Thymus (tissue), 11 donors: ENCODE results near the gene C3orf52. TPM values are rescaled to one million over a fixed set of nuclear protein-coding genes. Genes with fewer than 3 reads are reported as not detected.
"Not testable (repeated sequence)": the region's sequence is repeated elsewhere in the genome, so short reads cannot be mapped to it uniquely, and the experiment has no call there.

Source experiments
- DNase-seq, 9 donors: peaks; one replicate each; pipeline ENCODE4 v3.0.0-alpha.2; 2013; ENCODE audit warnings: low spot score in 9 of 9, low read depth in 6 of 9, missing footprints in 1 of 9
- H3K27ac ChIP-seq, 2 donors: one replicate each; pipeline ENCODE4 v1.5.1; 2013; ENCODE audit warnings: control low read depth in 1 of 2, low read depth in 1 of 2, low read length in 1 of 2, mild to moderate bottlenecking in 1 of 2, moderate library complexity in 1 of 2
- H3K27me3 ChIP-seq, 2 donors: one replicate each; pipeline ENCODE4 v1.5.1; 2013; ENCODE audit warnings: low read length in 1 of 2; ENCODE audit not compliant: control insufficient read depth in 2 of 2, insufficient read depth in 1 of 2
- H3K36me3 ChIP-seq, 2 donors: one replicate each; pipeline ENCODE4 v1.5.1; 2013; ENCODE audit warnings: low read length in 1 of 2, mild to moderate bottlenecking in 1 of 2, moderate library complexity in 1 of 2; ENCODE audit not compliant: control insufficient read depth in 2 of 2, insufficient read depth in 2 of 2
- H3K4me1 ChIP-seq, 2 donors: one replicate each; pipeline ENCODE4 v1.5.1; 2013; ENCODE audit warnings: low read length in 2 of 2; ENCODE audit not compliant: control insufficient read depth in 2 of 2, insufficient read depth in 2 of 2
- H3K4me3 ChIP-seq, 2 donors: one replicate each; pipeline ENCODE4 v1.5.1; 2013; ENCODE audit warnings: low read length in 2 of 2, control low read depth in 1 of 2, mild to moderate bottlenecking in 1 of 2
- H3K9me3 ChIP-seq, 2 donors: one replicate each; pipeline ENCODE4 v1.5.1; 2013; ENCODE audit warnings: low read length in 1 of 2, mild to moderate bottlenecking in 1 of 2; ENCODE audit not compliant: control insufficient read depth in 2 of 2, insufficient read depth in 1 of 2
- WGBS: extraction: QIAGEN DNeasy Blood & Tissue Kit; methylation state at CpG from one replicate; pipeline ENCODE4 v1.1.7; 2013; 5-methylcytosine and 5-hydroxymethylcytosine counted together
- polyA plus RNA-seq: library from polyadenylated mRNA; stranded (reverse); fragments of 200-250 nt; gene quantifications from one replicate; pipeline ENCODE4 v1.2.3, GENCODE V29; 2013
- total RNA-seq: library from RNA; stranded (reverse); fragments of 120-200 nt; gene quantifications from one replicate; pipeline ENCODE4 v1.2.4, GENCODE V29; 2013
- donor health status: healthy.

Gene C3orf52
- total and polyA plus RNA-seq, 2 donors = 5.8 to 9.9 TPM

- peaks cover 3 to 4% of the 10 kb centered on the region in 2 donors for H3K4me1 ChIP-seq
- H3K36me3 ChIP-seq = no peaks in the 10 kb centered on the region
- no peak overlapping the region for H3K27ac ChIP-seq
- DNase-seq = no peak
- WGBS = 93% methylated on average over 8 of the region's 8 CpGs
- H3K9me3 ChIP-seq = peaks cover 0 to 3% of the 10 kb centered on the region in 2 donors
- H3K27me3 ChIP-seq = no peaks in the 10 kb centered on the region
- no peak overlapping the region for H3K4me3 ChIP-seq
Observed at GRCh38 chr3:112048911-112049310, 37.3 kb upstream of the C3orf52 start.

DNA sequence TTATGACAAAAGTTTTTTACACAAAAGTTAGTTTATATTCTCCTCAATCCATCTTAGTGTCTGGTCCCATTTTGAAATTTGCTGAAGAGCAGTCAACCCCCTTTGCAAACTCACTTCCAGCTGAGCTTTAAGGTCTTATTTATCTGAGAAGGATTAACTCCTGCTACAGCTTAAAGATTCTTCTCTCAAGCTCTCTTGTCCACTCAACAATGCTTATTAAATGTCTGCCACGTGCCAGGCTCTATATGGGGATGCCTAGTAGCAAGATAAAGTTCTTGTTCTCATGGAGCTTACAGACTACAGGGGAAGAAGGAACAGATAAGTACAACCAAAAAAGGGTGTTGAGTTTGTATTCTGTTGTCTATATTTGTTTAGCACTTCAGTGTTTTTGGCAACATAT lies 33.0 kb upstream of the C3orf52 start:
- peaks cover 0 to 2% of the 10 kb centered on the region in 2 donors for H3K4me1 ChIP-seq
- 93% methylated on average over 1 of the region's 1 CpG for WGBS

DNA sequence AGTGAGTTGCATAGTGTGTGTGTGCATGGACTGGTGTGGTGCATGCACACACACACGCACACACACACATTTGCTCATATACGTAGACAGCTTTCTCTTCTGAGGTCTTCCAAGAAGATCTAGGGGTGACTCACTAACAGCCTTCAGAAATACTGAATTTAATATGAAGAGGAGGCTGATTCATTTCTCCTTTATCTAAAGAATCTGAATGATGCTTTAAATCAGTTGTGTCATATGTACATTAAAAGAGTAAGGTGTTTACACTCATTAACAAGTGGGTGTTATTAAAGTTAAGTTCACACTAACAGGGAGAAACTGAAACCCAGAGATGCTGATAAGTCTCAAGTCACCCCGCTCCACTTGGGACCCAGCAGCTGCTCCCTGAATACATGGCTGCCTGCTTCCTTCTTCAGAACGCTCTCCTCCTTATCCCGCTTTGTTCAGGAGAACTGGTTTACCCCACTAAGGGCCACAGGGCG lies 29.7 kb upstream of the C3orf52 start:
- Histone ChIP-seq H3K9me3 (peaks cover 0 to 4% of the 10 kb centered on the region in 2 donors), H3K36me3 (no peaks in the 10 kb centered on the region), H3K27ac (no peak overlapping the region), H3K27me3 (no peaks in the 10 kb centered on the region), H3K4me3 (no peak overlapping the region), H3K4me1 (peaks cover 0 to 2% of the 10 kb centered on the region in 2 donors)
- no peak for DNase-seq
- 97% methylated on average over 6 of the region's 6 CpGs for WGBS

More for the DNA sequence above, 33.0 kb upstream of the C3orf52 start:
- no peak for DNase-seq
- Histone ChIP-seq H3K27me3 (no peaks in the 10 kb centered on the region), H3K9me3 (no peaks in the 10 kb centered on the region), H3K27ac (no peak overlapping the region), H3K36me3 (no peaks in the 10 kb centered on the region), H3K4me3 (no peak overlapping the region)

DNA sequence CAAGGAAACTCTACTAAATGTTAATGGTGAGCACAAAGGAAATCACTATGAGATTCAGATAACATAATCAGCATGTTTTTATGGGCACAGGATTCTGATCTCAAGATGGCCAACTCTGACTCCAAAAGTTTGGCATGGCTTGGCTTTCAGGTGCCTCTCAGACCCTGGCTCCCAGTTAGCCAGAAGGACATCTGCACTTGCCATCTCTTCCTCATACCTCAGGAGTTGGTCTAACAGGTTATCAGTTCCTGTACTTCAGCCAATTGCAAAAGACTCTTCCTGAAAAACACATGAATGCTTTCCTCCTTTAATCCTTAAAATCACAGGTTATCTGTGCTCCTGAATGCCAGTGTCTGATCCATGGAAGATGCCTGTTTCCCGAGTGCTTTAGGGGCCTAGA lies 26.7 kb upstream of the C3orf52 start:
- Histone ChIP-seq H3K4me1 (no peaks in the 10 kb centered on the region), H3K9me3 (peaks cover 0 to 4% of the 10 kb centered on the region in 2 donors), H3K4me3 (no peak overlapping the region), H3K27ac (no peak overlapping the region), H3K27me3 (no peaks in the 10 kb centered on the region), H3K36me3 (no peaks in the 10 kb centered on the region)
- 98% methylated on average over 1 of the region's 1 CpG for WGBS
- DNase-seq = no peak

GRCh38 chr3:112061152-112061551 lies 25.0 kb upstream of the C3orf52 start:
- Histone ChIP-seq H3K27me3 (no peaks in the 10 kb centered on the region), H3K9me3 (peaks cover 0 to 4% of the 10 kb centered on the region in 2 donors), H3K27ac (no peak overlapping the region), H3K36me3 (no peaks in the 10 kb centered on the region), H3K4me1 (peaks cover under 1 to 1% of the 10 kb centered on the region in 2 donors), H3K4me3 (no peak overlapping the region)
- DNase-seq = no peak
- WGBS = 92% methylated on average over 3 of the region's 3 CpGs

- peak overlapping the region; percentile 91 to 98 for H3K27ac ChIP-seq
- DNase-seq = peak in 4 of 9 donors; percentile 47 to 80 (median 59)
Observed at GRCh38 chr3:112072387-112073060, 13.7 kb upstream of the C3orf52 start.

GRCh38 chr3:112074006-112074405 lies 12.2 kb upstream of the C3orf52 start:
- peaks cover 34 to 51% of the 10 kb centered on the region in 2 donors for H3K4me1 ChIP-seq
- no peak overlapping the region for H3K4me3 ChIP-seq
- 99% methylated on average over 2 of the region's 2 CpGs for WGBS
- peak overlapping the region in 1 of 2 donors; percentile 10 for H3K27ac ChIP-seq
- H3K36me3 ChIP-seq = no peaks in the 10 kb centered on the region
- H3K9me3 ChIP-seq = peaks cover 0 to 10% of the 10 kb centered on the region in 2 donors
- H3K27me3 ChIP-seq = no peaks in the 10 kb centered on the region
- no peak for DNase-seq

More at GRCh38 chr3:112072387-112073060, 13.7 kb upstream of the C3orf52 start:
- H3K27me3 ChIP-seq, H3K9me3 ChIP-seq, H3K4me3 ChIP-seq, H3K36me3 ChIP-seq: not testable (repeated sequence)
- 64% methylated on average over 8 of the region's 8 CpGs for WGBS
- peaks cover 26 to 43% of the 10 kb centered on the region in 2 donors for H3K4me1 ChIP-seq

GRCh38 chr3:112074616-112075497 lies 11.3 kb upstream of the C3orf52 start:
- peak in 8 of 9 donors; percentile 58 to 91 (median 74) for DNase-seq
- peak overlapping the region; percentile 89 to 97 for H3K27ac ChIP-seq

More at GRCh38 chr3:112074616-112075497, 11.3 kb upstream of the C3orf52 start:
- no peaks in the 10 kb centered on the region for H3K36me3 ChIP-seq
- peak overlapping the region; percentile 7 to 44 for H3K4me3 ChIP-seq
- peaks cover 0 to 10% of the 10 kb centered on the region in 2 donors for H3K9me3 ChIP-seq
- no peaks in the 10 kb centered on the region for H3K27me3 ChIP-seq
- 55% methylated on average over 6 of the region's 6 CpGs for WGBS
- peaks cover 34 to 51% of the 10 kb centered on the region in 2 donors for H3K4me1 ChIP-seq
